Esophagus squamous epithelium (tissue), 5 donors: Measurements from ENCODE around the gene WNK2. TPM values are rescaled to one million over a fixed set of nuclear protein-coding genes. Genes with fewer than 3 reads are reported as not detected.
A peak's percentile ranks its signal among the peaks of the same experiment; 100 is the strongest.

Source experiments
- DNase-seq: peaks from one replicate; lab custom pipeline; 2025; lab: John Stamatoyannopoulos, UW
- H3K27ac ChIP-seq, 4 donors: fragments of 200-600 bp; sonication (generic); one replicate each; pipeline ENCODE4 v1.5.1; 2016 to 2019; ENCODE audit warnings: mild to moderate bottlenecking in 1 of 4
- H3K27me3 ChIP-seq, 4 donors: fragments of 200-600 bp; sonication (generic); 1 replicate in 3 of 4; 2 replicates in 1 of 4; pipeline versions ENCODE4 v1.5.1 to v1.6.0; 2017 to 2021; ENCODE audit warnings: antibody characterized with exemption in 1 of 4
- H3K36me3 ChIP-seq, 3 donors: fragments of 200-600 bp; sonication (generic); one replicate each; pipeline ENCODE4 v1.5.1; 2016 to 2019
- H3K4me1 ChIP-seq, 3 donors: fragments of 200-600 bp; sonication (generic); one replicate each; pipeline ENCODE4 v1.5.1; 2017 to 2019
- H3K4me3 ChIP-seq, 4 donors: fragments of 200-600 bp; sonication (generic); 1 replicate in 3 of 4; 2 replicates in 1 of 4; pipeline ENCODE4 v1.5.1; 2016 to 2019; ENCODE audit warnings: mild to moderate bottlenecking in 2 of 4, moderate library complexity in 1 of 4
- H3K9me3 ChIP-seq, 3 donors: fragments of 200-600 bp; sonication (generic); one replicate each; pipeline ENCODE4 v1.5.1; 2016 to 2019
- CTCF ChIP-seq, 6 experiments: fragments of 450-650 bp in 4 of 6; fragments of 200-600 bp in 2 of 6; sonication (generic) in 2 of 6; IDR thresholded peaks; one replicate each; pipeline ENCODE4 v1.5.1; 2016 to 2019; ENCODE audit warnings: antibody characterized with exemption in 6 of 6, mild to moderate bottlenecking in 4 of 6, moderate library complexity in 4 of 6
- POLR2A ChIP-seq, 4 donors: fragments of 450-650 bp; IDR thresholded peaks; one replicate each; pipeline ENCODE4 v1.6.1; 2017; ENCODE audit warnings: antibody characterized with exemption in 4 of 4, mild to moderate bottlenecking in 4 of 4, moderate library complexity in 3 of 4
- WGBS, 2 donors: methylation state at CpG; one replicate each; pipeline ENCODE4 v1.1.5; 2018; 5-methylcytosine and 5-hydroxymethylcytosine counted together
- intact Hi-C: fragments of 100-400 bp; cut with DNase I; formaldehyde crosslinking; loops from one replicate; pipeline ENCODE4 v1.15.0; 2022
- total RNA-seq, 4 donors: library from RNA; depleted of rRNA; stranded (reverse); fragments of >200 nt; gene quantifications; one replicate each; pipeline ENCODE4 v1.1.0, GENCODE V29; 2016
- donor health status: DM: yes; HTN: yes; CAD: no.

WNK2 gene
- total RNA-seq, 4 donors from 2014 or later = 0.40 to 8.8 (median 5.2) TPM

DNA sequence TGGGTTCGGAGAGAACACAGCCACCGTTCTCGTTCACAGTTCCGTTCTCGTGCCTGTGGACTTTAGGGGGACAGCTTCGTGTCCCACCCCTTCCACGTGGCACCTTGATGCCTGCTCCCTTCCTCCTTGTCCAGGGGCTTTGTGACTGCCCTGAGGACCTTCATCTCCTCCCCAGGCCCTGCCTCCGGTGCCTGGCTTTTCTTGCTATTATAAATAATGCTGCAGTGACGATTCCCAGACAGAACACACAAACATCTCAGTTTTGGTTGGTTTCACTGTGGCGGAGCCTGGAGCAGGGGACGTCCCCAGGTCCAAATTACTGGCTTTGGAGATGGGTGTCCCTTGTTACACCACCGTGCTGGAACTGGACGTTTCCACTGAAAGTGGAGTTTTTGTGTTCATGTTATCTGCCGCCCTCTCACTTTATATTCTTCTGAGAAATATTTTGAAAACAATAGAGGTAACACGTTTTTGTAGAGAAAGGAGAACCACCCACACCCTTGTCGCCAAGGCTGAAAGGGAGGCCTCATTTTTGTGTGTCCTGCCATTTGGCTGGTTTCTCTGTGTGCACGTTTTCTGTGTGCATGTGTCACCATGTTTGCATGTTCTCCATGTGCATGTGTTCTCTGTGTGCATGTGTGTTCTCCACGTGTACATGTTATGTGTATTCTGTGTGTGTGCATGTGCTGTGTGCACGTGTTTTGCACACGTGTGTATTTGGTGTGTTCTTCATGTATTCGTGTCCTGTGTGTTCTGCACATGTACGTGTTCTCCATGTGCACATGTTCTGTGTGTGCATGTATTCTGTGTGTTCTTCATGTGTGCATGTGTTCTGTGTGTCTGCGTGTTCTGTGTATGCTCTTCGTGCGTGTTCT lies 24.2 kb downstream of the WNK2 start:
- Histone ChIP-seq H3K36me3 (no peaks in the 10 kb centered on the region), H3K4me3 (peak overlapping the region in 1 of 4 donors; percentile 32), H3K27ac (peak overlapping the region in 3 of 4 donors; percentile 42 to 69 (median 64)), H3K9me3 (no peaks in the 10 kb centered on the region), H3K4me1 (peaks cover 6 to 42% (median 12%) of the 10 kb centered on the region in 3 donors), H3K27me3 (no peaks in the 10 kb centered on the region)
- intact Hi-C loops = no loop called here
- TF ChIP-seq POLR2A (IDR thresholded peaks at IDR 0.05) (no peak), CTCF (IDR thresholded peaks at IDR 0.05) (no peak)
- DNase-seq = no peak
- WGBS, 2 donors = 63 to 68% methylated on average over 20 to 25 of the region's 25 CpGs

GRCh38 chr9:93209097-93209496 lies 25.2 kb downstream of the WNK2 start:
- Histone ChIP-seq H3K4me3 (no peak overlapping the region), H3K27ac (no peak overlapping the region), H3K36me3 (no peaks in the 10 kb centered on the region), H3K4me1 (peaks cover 4 to 39% (median 12%) of the 10 kb centered on the region in 3 donors), H3K9me3 (no peaks in the 10 kb centered on the region), H3K27me3 (no peaks in the 10 kb centered on the region)
- TF ChIP-seq CTCF (IDR thresholded peaks at IDR 0.05) (no peak), POLR2A (IDR thresholded peaks at IDR 0.05) (no peak)
- intact Hi-C loops = no loop called here
- DNase-seq = no peak
- WGBS, 2 donors = 90 to 100% methylated on average over 6 to 9 of the region's 9 CpGs

DNA sequence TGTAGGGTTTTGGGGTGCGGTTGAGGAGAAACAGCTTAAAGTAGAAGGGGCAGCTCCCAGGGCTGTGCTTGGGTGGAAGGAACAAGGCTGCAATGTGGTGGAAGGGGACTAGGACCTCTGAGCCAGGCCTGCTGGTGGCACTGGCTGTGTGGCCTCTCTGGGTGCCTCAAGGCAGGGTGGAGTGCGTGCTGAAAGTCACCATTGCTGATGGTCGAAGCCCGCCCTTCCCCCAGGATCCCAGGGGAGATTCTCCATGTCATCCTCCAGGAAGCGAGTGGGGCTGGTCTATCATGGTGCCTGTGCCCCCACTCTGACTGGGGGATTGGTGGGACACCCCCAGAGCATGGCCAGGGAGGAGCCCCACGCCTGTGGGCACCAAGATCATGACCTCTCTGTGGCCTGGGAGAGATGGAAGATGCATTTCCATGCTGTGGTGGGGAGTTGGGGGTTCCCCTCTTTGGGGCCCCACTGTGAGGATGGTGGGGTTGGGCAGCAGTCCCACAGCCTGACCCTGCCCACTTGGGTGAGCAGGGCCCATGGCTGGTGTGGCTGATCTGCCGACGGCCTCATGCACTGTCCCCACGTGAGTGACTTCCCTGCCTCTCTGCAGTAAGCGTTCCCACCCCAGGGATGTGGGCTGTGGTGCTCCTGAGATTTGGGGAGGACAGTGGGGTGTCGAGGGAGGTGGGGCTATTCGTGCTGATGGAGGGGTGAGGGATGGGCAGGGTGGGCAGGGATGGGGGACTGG lies 25.8 kb downstream of the WNK2 start:
- 71 to 75% methylated on average over 4 of the region's 12 CpGs for WGBS, 2 donors
- no peak overlapping the region for H3K27ac ChIP-seq
- no peaks in the 10 kb centered on the region for H3K27me3 ChIP-seq
- no peak for DNase-seq
- H3K4me1 ChIP-seq = peaks cover 4 to 37% (median 12%) of the 10 kb centered on the region in 3 donors
- H3K36me3 ChIP-seq = no peaks in the 10 kb centered on the region
- intact Hi-C loops = no loop called here
- no peaks in the 10 kb centered on the region for H3K9me3 ChIP-seq
- TF ChIP-seq POLR2A (IDR thresholded peaks at IDR 0.05) = no peak
- TF ChIP-seq CTCF (IDR thresholded peaks at IDR 0.05) = no peak
- H3K4me3 ChIP-seq = no peak overlapping the region

- H3K4me3 ChIP-seq = no peak overlapping the region
- WGBS, 2 donors = 82 to 92% methylated on average over 11 to 14 of the region's 15 CpGs
- H3K4me1 ChIP-seq = peaks cover 0 to 30% (median 8%) of the 10 kb centered on the region in 3 donors
- intact Hi-C loops = no loop called here
- no peak for DNase-seq
- no peak for TF ChIP-seq POLR2A (IDR thresholded peaks at IDR 0.05)
- no peak for TF ChIP-seq CTCF (IDR thresholded peaks at IDR 0.05)
- H3K27ac ChIP-seq = no peak overlapping the region
- H3K36me3 ChIP-seq = no peaks in the 10 kb centered on the region
- no peaks in the 10 kb centered on the region for H3K27me3 ChIP-seq
- H3K9me3 ChIP-seq = no peaks in the 10 kb centered on the region
These were observed 26.5 kb downstream of the WNK2 start for GRCh38 chr9:93210324-93210973.
